Natural killer cell (primary cell): ENCODE measurements around the gene NACC2. TPM values are rescaled to one million over a fixed set of nuclear protein-coding genes. Genes with fewer than 3 reads are reported as not detected.

Experiments used
- ATAC-seq, 3 donors: fragments of 150-1000 bp in 2 of 3; fragments of 200-7000 bp in 1 of 3; cut with Tn5 transposase; 1 replicate in 1 of 3; 2 replicates in 2 of 3; pipeline ENCODE4 v1.10.0; 2021; ENCODE audit warnings: mild to moderate bottlenecking in 2 of 3, moderate library complexity in 2 of 3
- DNase-seq, 2 donors: peaks; one replicate each; pipeline versions ENCODE4 v3.0.0 to v3.0.0-alpha.2; 2013 to 2021; ENCODE audit warnings: mixed read lengths in 1 of 2
- H3K27ac ChIP-seq: one replicate; pipeline ENCODE4 v1.5.1; 2013; ENCODE audit warnings: mild to moderate bottlenecking, low read length
- H3K27me3 ChIP-seq: one replicate; pipeline ENCODE4 v1.6.1; 2013; ENCODE audit warnings: low read length; ENCODE audit not compliant: control insufficient read depth, insufficient read depth
- H3K36me3 ChIP-seq: one replicate; pipeline ENCODE4 v1.6.1; 2013; ENCODE audit warnings: low read length; ENCODE audit not compliant: control insufficient read depth, insufficient read depth
- H3K4me1 ChIP-seq: one replicate; pipeline ENCODE4 v1.6.1; 2013; ENCODE audit warnings: low read length; ENCODE audit not compliant: control insufficient read depth, insufficient read depth
- H3K4me3 ChIP-seq: one replicate; pipeline ENCODE4 v1.5.1; 2013; ENCODE audit warnings: low read length
- H3K9me3 ChIP-seq: one replicate; pipeline ENCODE4 v1.6.1; 2013; ENCODE audit warnings: low read length; ENCODE audit not compliant: control insufficient read depth, insufficient read depth
- H3K27ac Mint-ChIP-seq, 2 donors: one replicate each; pipeline ENCODE4 v1.8.0; 2022; ENCODE audit warnings: mild to moderate bottlenecking in 2 of 2, mixed read lengths in 2 of 2, moderate library complexity in 1 of 2
- H3K27me3 Mint-ChIP-seq, 2 donors: one replicate each; pipeline ENCODE4 v1.8.0; 2022; ENCODE audit warnings: low read depth in 2 of 2, mixed read lengths in 2 of 2
- H3K36me3 Mint-ChIP-seq: one replicate; pipeline ENCODE4 v1.8.0; 2022; ENCODE audit warnings: mixed read lengths
- H3K4me1 Mint-ChIP-seq, 2 donors: one replicate each; pipeline ENCODE4 v1.8.0; 2022; ENCODE audit warnings: mixed read lengths in 2 of 2
- H3K4me3 Mint-ChIP-seq: one replicate; pipeline ENCODE4 v1.8.0; 2022; ENCODE audit warnings: mild to moderate bottlenecking, moderate library complexity, mixed read lengths
- H3K9me3 Mint-ChIP-seq, 2 donors: one replicate each; pipeline ENCODE4 v1.8.0; 2022; ENCODE audit warnings: mixed read lengths in 2 of 2
- WGBS: methylation state at CpG from one replicate; pipeline ENCODE4 v1.1.7; 2013; ENCODE audit warnings: missing lambda C conversion rate; ENCODE audit not compliant: insufficient coverage; 5-methylcytosine and 5-hydroxymethylcytosine counted together
- intact Hi-C: fragments of 100-400 bp; cut with micrococcal nuclease; formaldehyde crosslinking; loops from one replicate; pipeline ENCODE4 v1.14.2; 2022
- total RNA-seq, 4 donors: library from RNA; stranded (reverse); fragments of 120-200 nt in 1 of 4; gene quantifications; one replicate each; pipeline versions ENCODE4 v1.2.3 to v1.2.4, GENCODE V29; 2013 to 2022
- TF ChIP-seq, protein P1 (sequence below): fragments of 200-600 bp; IDR thresholded peaks from one replicate; pipeline ENCODE4 v1.8.0; 2022; ENCODE audit warnings: antibody characterized with exemption

NACC2 gene
- total RNA-seq, 3 donors from 2014 or later (not counting 1 experiment from before 2014, with no cell fraction given) = 14.5 to 21.6 (median 21.2) TPM

DNA sequence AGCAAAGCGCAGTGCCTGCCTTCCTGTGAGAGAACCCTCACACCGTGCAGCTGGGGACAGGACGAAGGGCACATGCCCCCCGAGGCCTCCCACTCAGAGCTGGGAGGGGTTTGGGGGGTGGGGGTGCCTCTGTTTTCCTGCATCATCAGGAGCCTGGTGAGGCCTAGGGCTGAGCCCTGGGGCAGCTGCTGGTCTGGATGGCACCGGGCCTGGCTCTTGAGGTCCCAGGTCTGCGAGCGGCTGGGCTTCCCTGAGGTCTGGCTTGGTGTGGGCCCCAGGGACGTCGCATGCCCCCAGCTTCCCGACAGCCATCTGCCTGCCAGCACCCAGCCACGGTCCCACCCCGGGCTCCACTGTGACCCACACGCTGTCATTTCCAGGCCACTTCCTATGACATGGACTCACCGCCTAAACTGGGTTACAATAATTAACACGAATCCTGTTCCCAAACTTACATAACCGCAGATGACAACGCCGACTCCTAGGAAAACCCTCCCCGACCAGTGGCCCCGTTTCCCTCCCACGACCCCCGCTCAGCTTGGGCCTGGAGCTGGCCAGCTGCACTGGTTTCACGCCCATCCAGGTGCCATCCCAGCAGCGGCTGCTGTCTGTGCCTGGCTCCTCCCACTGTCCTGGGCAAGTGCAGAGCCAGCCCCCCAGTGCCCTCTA lies 8.7 kb downstream of the NACC2 start:
- Histone ChIP-seq H3K27me3 (no peaks in the 10 kb centered on the region), H3K9me3 (no peaks in the 10 kb centered on the region), H3K27ac (no peak overlapping the region), H3K4me1 (peaks cover 28% of the 10 kb centered on the region), H3K4me3 (no peak overlapping the region), H3K36me3 (no peaks in the 10 kb centered on the region)
- Mint-ChIP-seq H3K4me3 (no peak overlapping the region), H3K27me3 (no peaks in the 10 kb centered on the region), H3K4me1 (peaks cover 17 to 20% of the 10 kb centered on the region in 2 donors), H3K36me3 (no peaks in the 10 kb centered on the region), H3K27ac (peak overlapping the region in 1 of 2 donors; percentile 67), H3K9me3 (no peaks in the 10 kb centered on the region)
- ATAC-seq = no peak
- TF ChIP-seq, protein P1, sequence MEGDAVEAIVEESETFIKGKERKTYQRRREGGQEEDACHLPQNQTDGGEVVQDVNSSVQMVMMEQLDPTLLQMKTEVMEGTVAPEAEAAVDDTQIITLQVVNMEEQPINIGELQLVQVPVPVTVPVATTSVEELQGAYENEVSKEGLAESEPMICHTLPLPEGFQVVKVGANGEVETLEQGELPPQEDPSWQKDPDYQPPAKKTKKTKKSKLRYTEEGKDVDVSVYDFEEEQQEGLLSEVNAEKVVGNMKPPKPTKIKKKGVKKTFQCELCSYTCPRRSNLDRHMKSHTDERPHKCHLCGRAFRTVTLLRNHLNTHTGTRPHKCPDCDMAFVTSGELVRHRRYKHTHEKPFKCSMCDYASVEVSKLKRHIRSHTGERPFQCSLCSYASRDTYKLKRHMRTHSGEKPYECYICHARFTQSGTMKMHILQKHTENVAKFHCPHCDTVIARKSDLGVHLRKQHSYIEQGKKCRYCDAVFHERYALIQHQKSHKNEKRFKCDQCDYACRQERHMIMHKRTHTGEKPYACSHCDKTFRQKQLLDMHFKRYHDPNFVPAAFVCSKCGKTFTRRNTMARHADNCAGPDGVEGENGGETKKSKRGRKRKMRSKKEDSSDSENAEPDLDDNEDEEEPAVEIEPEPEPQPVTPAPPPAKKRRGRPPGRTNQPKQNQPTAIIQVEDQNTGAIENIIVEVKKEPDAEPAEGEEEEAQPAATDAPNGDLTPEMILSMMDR = no peak
- no peak for DNase-seq
- intact Hi-C loops = no loop called here
- WGBS = 79% methylated on average over 24 of the region's 24 CpGs

GRCh38 chr9:136085815-136086212 lies 9.3 kb downstream of the NACC2 start:
- no peak overlapping the region for H3K27ac ChIP-seq
- H3K36me3 Mint-ChIP-seq = no peaks in the 10 kb centered on the region
- H3K27me3 ChIP-seq = no peaks in the 10 kb centered on the region
- intact Hi-C loops = no loop called here
- H3K36me3 ChIP-seq = no peaks in the 10 kb centered on the region
- H3K4me1 Mint-ChIP-seq = peaks cover 17 to 19% of the 10 kb centered on the region in 2 donors
- no peak overlapping the region for H3K27ac Mint-ChIP-seq
- DNase-seq = no peak
- H3K9me3 Mint-ChIP-seq = no peaks in the 10 kb centered on the region
- H3K9me3 ChIP-seq = no peaks in the 10 kb centered on the region
- no peak overlapping the region for H3K4me3 ChIP-seq
- no peaks in the 10 kb centered on the region for H3K27me3 Mint-ChIP-seq
- H3K4me1 ChIP-seq = peaks cover 25% of the 10 kb centered on the region
- TF ChIP-seq, protein P1 = no peak
- no peak overlapping the region for H3K4me3 Mint-ChIP-seq
- WGBS = 93% methylated on average over 16 of the region's 16 CpGs
- no peak for ATAC-seq

DNA sequence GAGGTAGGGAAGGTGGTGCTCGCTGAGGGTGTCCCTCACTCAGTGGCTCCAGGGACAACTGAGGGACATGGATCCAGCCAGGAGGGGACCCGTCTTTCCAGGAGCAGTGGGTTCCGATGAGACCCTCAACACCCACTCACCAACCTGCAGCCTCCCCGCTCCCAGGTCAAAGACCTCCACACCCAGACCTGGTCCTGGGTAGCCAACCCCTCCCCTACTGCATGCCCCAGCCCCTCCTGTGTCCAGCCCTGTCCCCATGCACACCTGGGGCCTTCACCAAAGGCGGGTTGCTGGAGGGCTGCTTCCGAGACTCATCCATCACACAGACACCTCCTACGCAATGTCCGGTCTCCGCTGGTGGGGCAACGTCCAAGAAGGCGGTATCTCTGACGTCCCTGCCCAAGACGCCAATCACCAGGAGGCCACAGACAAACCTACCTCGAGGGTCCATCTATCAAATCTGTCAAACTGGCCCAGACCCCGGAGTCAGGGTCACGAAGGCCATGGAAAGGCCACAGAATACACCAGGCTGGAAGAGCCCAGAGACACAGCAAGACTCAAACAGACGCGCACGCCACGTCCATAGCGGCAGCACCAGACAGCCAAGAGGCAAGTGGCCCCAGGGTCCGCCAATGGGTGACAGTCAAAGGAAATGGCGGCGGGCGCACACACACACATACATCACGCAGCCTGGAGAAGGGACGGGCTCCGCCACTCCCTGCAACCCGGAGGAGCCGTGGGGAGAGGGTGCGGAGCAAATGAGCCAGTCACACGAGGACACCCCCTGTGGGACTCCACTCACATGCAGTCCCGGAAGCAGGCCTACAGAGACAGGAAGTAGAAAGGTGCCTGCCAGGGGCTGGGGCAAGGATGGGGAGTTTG lies 10.8 kb downstream of the NACC2 start:
- H3K27ac Mint-ChIP-seq = peak overlapping the region in 1 of 2 donors; percentile 9
- H3K9me3 ChIP-seq = no peaks in the 10 kb centered on the region
- H3K27me3 ChIP-seq = no peaks in the 10 kb centered on the region
- no peaks in the 10 kb centered on the region for H3K36me3 ChIP-seq
- no peaks in the 10 kb centered on the region for H3K36me3 Mint-ChIP-seq
- peaks cover 25% of the 10 kb centered on the region for H3K4me1 ChIP-seq
- TF ChIP-seq, protein P1 = no peak
- DNase-seq = no peak
- H3K27ac ChIP-seq = no peak overlapping the region
- H3K4me3 ChIP-seq = no peak overlapping the region
- intact Hi-C loops = no loop called here
- H3K4me3 Mint-ChIP-seq = no peak overlapping the region
- H3K27me3 Mint-ChIP-seq = no peaks in the 10 kb centered on the region
- peaks cover 26 to 31% of the 10 kb centered on the region in 2 donors for H3K4me1 Mint-ChIP-seq
- WGBS = 87% methylated on average over 33 of the region's 33 CpGs
- no peak for ATAC-seq
- no peaks in the 10 kb centered on the region for H3K9me3 Mint-ChIP-seq
